ENCODE data around the gene CD19.
"Not testable (repeated sequence)": the region's sequence is repeated elsewhere in the genome, so short reads cannot be mapped to it uniquely, and the experiment has no call there.

CD19 gene

DNA sequence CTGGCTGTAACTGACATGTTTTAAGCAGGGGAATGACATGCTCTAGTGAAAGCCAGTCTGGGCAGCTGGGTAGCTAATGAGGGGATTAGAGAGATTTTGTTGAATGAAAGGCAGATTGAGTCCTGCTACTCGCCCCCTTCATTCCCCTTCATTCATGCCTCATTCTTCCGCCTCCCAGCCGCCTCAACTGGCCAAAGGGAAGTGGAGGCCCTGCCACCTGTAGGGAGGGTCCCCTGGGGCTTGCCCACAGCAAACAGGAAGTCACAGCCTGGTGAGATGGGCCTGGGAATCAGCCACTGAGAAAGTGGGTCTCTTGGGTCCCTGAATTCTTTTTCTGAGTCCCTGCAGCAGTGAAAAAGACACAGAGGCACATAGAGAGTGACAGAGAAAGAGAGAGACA is 1.1 kb upstream of the CD19 start:
- ATAC-seq (replicated peaks; ENCODE audit: extremely low read depth, poor library complexity, severe bottlenecking) (no peak), DNase-seq (ENCODE audit: low spot score in 2 of 2) (no peak)
- Mint-ChIP-seq H3K27me3 (no peaks in the 10 kb centered on the region), H3K27ac (ENCODE audit: low read depth) (peak overlapping the region; percentile 90), H3K36me3 (ENCODE audit: insufficient read depth) (peaks cover 9% of the 10 kb centered on the region), H3K9me3 (no peaks in the 10 kb centered on the region), H3K4me1 (peaks cover 23% of the 10 kb centered on the region), H3K4me3 (no peak overlapping the region)

DNA sequence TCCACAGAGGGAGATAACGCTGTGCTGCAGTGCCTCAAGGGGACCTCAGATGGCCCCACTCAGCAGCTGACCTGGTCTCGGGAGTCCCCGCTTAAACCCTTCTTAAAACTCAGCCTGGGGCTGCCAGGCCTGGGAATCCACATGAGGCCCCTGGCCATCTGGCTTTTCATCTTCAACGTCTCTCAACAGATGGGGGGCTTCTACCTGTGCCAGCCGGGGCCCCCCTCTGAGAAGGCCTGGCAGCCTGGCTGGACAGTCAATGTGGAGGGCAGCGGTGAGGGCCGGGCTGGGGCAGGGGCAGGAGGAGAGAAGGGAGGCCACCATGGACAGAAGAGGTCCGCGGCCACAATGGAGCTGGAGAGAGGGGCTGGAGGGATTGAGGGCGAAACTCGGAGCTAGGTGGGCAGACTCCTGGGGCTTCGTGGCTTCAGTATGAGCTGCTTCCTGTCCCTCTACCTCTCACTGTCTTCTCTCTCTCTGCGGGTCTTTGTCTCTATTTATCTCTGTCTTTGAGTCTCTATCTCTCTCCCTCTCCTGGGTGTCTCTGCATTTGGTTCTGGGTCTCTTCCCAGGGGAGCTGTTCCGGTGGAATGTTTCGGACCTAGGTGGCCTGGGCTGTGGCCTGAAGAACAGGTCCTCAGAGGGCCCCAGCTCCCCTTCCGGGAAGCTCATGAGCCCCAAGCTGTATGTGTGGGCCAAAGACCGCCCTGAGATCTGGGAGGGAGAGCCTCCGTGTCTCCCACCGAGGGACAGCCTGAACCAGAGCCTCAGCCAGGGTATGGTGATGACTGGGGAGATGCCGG is 769 bp downstream of the CD19 start:
- DNase-seq (ENCODE audit: low spot score in 2 of 2) (no peak), ATAC-seq (replicated peaks; ENCODE audit: extremely low read depth, poor library complexity, severe bottlenecking) (no peak)
- Mint-ChIP-seq H3K9me3 (no peaks in the 10 kb centered on the region), H3K27me3 (no peaks in the 10 kb centered on the region), H3K36me3 (ENCODE audit: insufficient read depth) (peaks cover 9% of the 10 kb centered on the region), H3K27ac (ENCODE audit: low read depth) (no peak overlapping the region), H3K4me3 (no peak overlapping the region), H3K4me1 (peaks cover 27% of the 10 kb centered on the region)

GRCh38 chr16:28933171-28933570 is 1.4 kb downstream of the CD19 start:
- peaks cover 9% of the 10 kb centered on the region for H3K36me3 Mint-ChIP-seq (ENCODE audit: insufficient read depth)
- H3K27me3 Mint-ChIP-seq = no peaks in the 10 kb centered on the region
- peaks cover 27% of the 10 kb centered on the region for H3K4me1 Mint-ChIP-seq
- no peak overlapping the region for H3K4me3 Mint-ChIP-seq
- DNase-seq (ENCODE audit: low spot score in 2 of 2) = no peak
- no peak for ATAC-seq (replicated peaks; ENCODE audit: extremely low read depth, poor library complexity, severe bottlenecking)
- no peaks in the 10 kb centered on the region for H3K9me3 Mint-ChIP-seq
- H3K27ac Mint-ChIP-seq (ENCODE audit: low read depth) = no peak overlapping the region

DNA sequence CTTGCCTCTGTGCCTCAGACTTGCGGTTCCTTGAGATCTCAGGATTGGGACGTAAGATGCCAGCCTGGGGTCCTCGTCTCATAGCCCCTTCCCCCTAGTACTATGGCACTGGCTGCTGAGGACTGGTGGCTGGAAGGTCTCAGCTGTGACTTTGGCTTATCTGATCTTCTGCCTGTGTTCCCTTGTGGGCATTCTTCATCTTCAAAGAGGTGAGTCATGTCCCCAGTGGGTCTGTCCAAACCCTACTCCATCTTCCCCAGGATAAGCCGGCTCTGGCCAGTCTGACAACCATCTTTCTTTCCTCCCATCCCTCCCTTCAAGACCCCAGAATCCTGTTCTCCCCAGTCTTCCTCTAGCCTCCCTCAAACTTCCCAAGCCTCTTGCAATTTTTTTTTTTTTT is 3.6 kb downstream of the CD19 start:
- no peak for DNase-seq (ENCODE audit: low spot score in 2 of 2)
- H3K36me3 Mint-ChIP-seq (ENCODE audit: insufficient read depth) = peaks cover 9% of the 10 kb centered on the region
- no peaks in the 10 kb centered on the region for H3K27me3 Mint-ChIP-seq
- no peak for ATAC-seq (replicated peaks; ENCODE audit: extremely low read depth, poor library complexity, severe bottlenecking)
- no peaks in the 10 kb centered on the region for H3K9me3 Mint-ChIP-seq
- H3K4me1 Mint-ChIP-seq = peaks cover 24% of the 10 kb centered on the region
- H3K27ac Mint-ChIP-seq (ENCODE audit: low read depth) = no peak overlapping the region
- H3K4me3 Mint-ChIP-seq = no peak overlapping the region

GRCh38 chr16:28935924-28936783 is 4.4 kb downstream of the CD19 start:
- DNase-seq (ENCODE audit: low spot score in 2 of 2) (peak; percentile 71 to 75), ATAC-seq (replicated peaks; ENCODE audit: extremely low read depth, poor library complexity, severe bottlenecking) (peak; percentile 97)
- peaks cover 9% of the 10 kb centered on the region for H3K36me3 Mint-ChIP-seq (ENCODE audit: insufficient read depth)
- no peaks in the 10 kb centered on the region for H3K27me3 Mint-ChIP-seq
- H3K27ac Mint-ChIP-seq (ENCODE audit: low read depth) = peak overlapping the region; percentile 52
- peaks cover 16% of the 10 kb centered on the region for H3K4me1 Mint-ChIP-seq
- H3K4me3 Mint-ChIP-seq = peak overlapping the region; percentile 55
- no peaks in the 10 kb centered on the region for H3K9me3 Mint-ChIP-seq

- Mint-ChIP-seq H3K4me3 (peak overlapping the region; percentile 55), H3K36me3 (ENCODE audit: insufficient read depth) (peaks cover 9% of the 10 kb centered on the region), H3K27me3 (no peaks in the 10 kb centered on the region), H3K27ac (ENCODE audit: low read depth) (peak overlapping the region; percentile 52), H3K9me3 (no peaks in the 10 kb centered on the region), H3K4me1 (peaks cover 16% of the 10 kb centered on the region)
- no peak for ATAC-seq (replicated peaks; ENCODE audit: extremely low read depth, poor library complexity, severe bottlenecking)
- no peak for DNase-seq (ENCODE audit: low spot score in 2 of 2)
Observed at GRCh38 chr16:28936784-28937155, 5.0 kb downstream of the CD19 start.

DNA sequence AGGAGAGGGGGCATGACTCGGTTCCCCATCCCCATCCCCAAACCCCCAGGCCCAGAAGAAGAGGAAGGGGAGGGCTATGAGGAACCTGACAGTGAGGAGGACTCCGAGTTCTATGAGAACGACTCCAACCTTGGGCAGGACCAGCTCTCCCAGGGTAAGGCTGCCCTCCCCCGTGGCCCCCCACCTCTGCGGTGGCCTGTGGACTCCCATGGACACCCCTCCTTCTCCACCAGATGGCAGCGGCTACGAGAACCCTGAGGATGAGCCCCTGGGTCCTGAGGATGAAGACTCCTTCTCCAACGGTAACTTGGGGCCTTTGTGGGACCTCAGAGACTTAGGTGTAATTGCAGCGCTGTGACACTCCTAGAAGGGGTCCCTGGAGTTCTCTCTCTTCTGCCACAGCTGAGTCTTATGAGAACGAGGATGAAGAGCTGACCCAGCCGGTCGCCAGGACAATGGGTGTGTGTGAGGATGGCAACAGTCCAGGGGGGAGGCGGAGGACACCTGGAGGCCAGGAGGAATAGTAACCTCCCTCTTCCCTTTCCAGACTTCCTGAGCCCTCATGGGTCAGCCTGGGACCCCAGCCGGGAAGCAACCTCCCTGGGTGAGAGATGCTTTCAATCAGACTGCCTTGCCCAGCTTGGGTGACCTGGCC is 5.6 kb downstream of the CD19 start:
- H3K27ac Mint-ChIP-seq (ENCODE audit: low read depth) = no peak overlapping the region
- H3K36me3 Mint-ChIP-seq (ENCODE audit: insufficient read depth) = peaks cover 7% of the 10 kb centered on the region
- H3K27me3 Mint-ChIP-seq = no peaks in the 10 kb centered on the region
- ATAC-seq (replicated peaks; ENCODE audit: extremely low read depth, poor library complexity, severe bottlenecking) (no peak), DNase-seq (ENCODE audit: low spot score in 2 of 2) (no peak)
- H3K4me3 Mint-ChIP-seq = no peak overlapping the region
- peaks cover 13% of the 10 kb centered on the region for H3K4me1 Mint-ChIP-seq
- no peaks in the 10 kb centered on the region for H3K9me3 Mint-ChIP-seq

DNA sequence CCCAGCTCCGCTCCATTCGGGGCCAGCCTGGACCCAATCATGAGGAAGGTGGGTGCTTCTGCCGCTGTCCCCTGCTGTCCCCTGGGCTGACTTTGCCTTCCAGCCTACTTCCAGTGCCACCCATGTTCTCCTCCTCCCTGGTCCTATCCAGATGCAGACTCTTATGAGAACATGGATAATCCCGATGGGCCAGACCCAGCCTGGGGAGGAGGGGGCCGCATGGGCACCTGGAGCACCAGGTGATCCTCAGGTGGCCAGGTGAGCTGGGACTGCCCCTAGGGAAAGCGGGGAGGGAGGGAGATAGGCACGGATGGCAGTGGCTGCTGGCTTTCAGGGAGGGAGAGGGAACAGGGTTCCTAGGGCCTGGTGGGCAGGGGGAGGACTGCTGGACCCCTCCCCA is 7.0 kb downstream of the CD19 start:
- Mint-ChIP-seq H3K4me1 (peaks cover 11% of the 10 kb centered on the region), H3K36me3 (ENCODE audit: insufficient read depth) (peaks cover 7% of the 10 kb centered on the region), H3K9me3 (no peaks in the 10 kb centered on the region), H3K27me3 (no peaks in the 10 kb centered on the region), H3K27ac (ENCODE audit: low read depth) (no peak overlapping the region), H3K4me3 (no peak overlapping the region)
- no peak for DNase-seq (ENCODE audit: low spot score in 2 of 2)
- ATAC-seq (replicated peaks; ENCODE audit: extremely low read depth, poor library complexity, severe bottlenecking) = no peak

GRCh38 chr16:28939825-28940224 is 8.1 kb downstream of the CD19 start:
- not testable (repeated sequence) for ATAC-seq (replicated peaks; ENCODE audit: extremely low read depth, poor library complexity, severe bottlenecking); DNase-seq (ENCODE audit: low spot score in 2 of 2); H3K27ac Mint-ChIP-seq (ENCODE audit: low read depth); H3K9me3 Mint-ChIP-seq; H3K27me3 Mint-ChIP-seq; H3K36me3 Mint-ChIP-seq (ENCODE audit: insufficient read depth); H3K4me3 Mint-ChIP-seq
- peaks cover 11% of the 10 kb centered on the region for H3K4me1 Mint-ChIP-seq

GRCh38 chr16:28943281-28943680 is 11.5 kb downstream of the CD19 start:
- H3K27ac Mint-ChIP-seq (ENCODE audit: low read depth) = no peak overlapping the region
- peaks cover 8% of the 10 kb centered on the region for H3K4me1 Mint-ChIP-seq
- ATAC-seq (replicated peaks; ENCODE audit: extremely low read depth, poor library complexity, severe bottlenecking) = no peak
- no peaks in the 10 kb centered on the region for H3K27me3 Mint-ChIP-seq
- no peak overlapping the region for H3K4me3 Mint-ChIP-seq
- H3K9me3 Mint-ChIP-seq = no peaks in the 10 kb centered on the region
- H3K36me3 Mint-ChIP-seq (ENCODE audit: insufficient read depth) = no peaks in the 10 kb centered on the region
- DNase-seq (ENCODE audit: low spot score in 2 of 2) = no peak

- DNase-seq (ENCODE audit: low spot score in 2 of 2) (no peak), ATAC-seq (replicated peaks; ENCODE audit: extremely low read depth, poor library complexity, severe bottlenecking) (no peak)
- H3K9me3 Mint-ChIP-seq = no peaks in the 10 kb centered on the region
Observed at GRCh38 chr16:28946681-28947080, 14.9 kb downstream of the CD19 start.

GRCh38 chr16:28950648-28951409 is 19.1 kb downstream of the CD19 start, which contains the start of gene NFATC2IP:
Gene NFATC2IP (plus strand): TSS chr16:28950937. CDS start chr16:28951012, 75 bp downstream.
- Mint-ChIP-seq H3K27me3 (no peaks in the 10 kb centered on the region), H3K36me3 (ENCODE audit: insufficient read depth) (peaks cover 19% of the 10 kb centered on the region), H3K4me3 (peak within 1 kb of the TSS; percentile 92), H3K9me3 (no peaks in the 10 kb centered on the region), H3K27ac (ENCODE audit: low read depth) (peak within 1 kb of the TSS; percentile 70), H3K4me1 (peaks cover 32% of the 10 kb centered on the region)
- DNase-seq (ENCODE audit: low spot score in 2 of 2) (peak; percentile 99 to 100), ATAC-seq (replicated peaks; ENCODE audit: extremely low read depth, poor library complexity, severe bottlenecking) (peak; percentile 99)

More at GRCh38 chr16:28946681-28947080, 14.9 kb downstream of the CD19 start:
- Mint-ChIP-seq H3K27ac (ENCODE audit: low read depth) (no peak overlapping the region), H3K4me1 (peaks cover 20% of the 10 kb centered on the region), H3K4me3 (no peak overlapping the region), H3K36me3 (ENCODE audit: insufficient read depth) (peaks cover 2% of the 10 kb centered on the region), H3K27me3 (no peaks in the 10 kb centered on the region)
